Liver (tissue), 3 donors: Measurements from ENCODE around the gene FGD4.

ENCODE experiments used
- FOXA1 ChIP-seq: IDR thresholded peaks from 2 replicates; pipeline ENCODE4 v1.6.1; 2016; ENCODE audit warnings: antibody characterized with exemption
- JUND ChIP-seq, 2 donors: IDR thresholded peaks; 2 replicates each; pipeline ENCODE4 v1.6.1; 2016; ENCODE audit warnings: antibody characterized with exemption in 2 of 2
- RAD21 ChIP-seq, 2 donors: IDR thresholded peaks; 2 replicates each; pipeline ENCODE4 v1.6.1; 2016; ENCODE audit warnings: antibody characterized with exemption in 2 of 2, mild to moderate bottlenecking in 2 of 2
- SP1 ChIP-seq: IDR thresholded peaks from 2 replicates; pipeline ENCODE4 v1.6.1; 2018; ENCODE audit warnings: antibody characterized with exemption, mild to moderate bottlenecking
- TAF1 ChIP-seq: conservative IDR thresholded peaks from 2 replicates; pipeline ENCODE4 v1.6.1; 2016; ENCODE audit warnings: antibody characterized with exemption, mild to moderate bottlenecking
- YY1 ChIP-seq: IDR thresholded peaks from 2 replicates; pipeline ENCODE4 v1.6.1; 2016; ENCODE audit warnings: antibody characterized with exemption, mild to moderate bottlenecking
- TF ChIP-seq, protein P1 (sequence below): fragments of 150-350 bp; IDR thresholded peaks from 2 replicates; pipeline ENCODE4 v1.5.1; 2017; ENCODE audit warnings: improper control_type of control experiment, low read depth, low read length; ENCODE audit not compliant: missing input control
- TF ChIP-seq, protein P2 (sequence below): IDR thresholded peaks from 2 replicates; pipeline ENCODE4 v1.6.1; 2016; ENCODE audit warnings: antibody characterized with exemption, mild to moderate bottlenecking
- donor health status: healthy.
- donor health status: healthy.

- no peak for TF ChIP-seq FOXA1
- TF ChIP-seq, protein P1, sequence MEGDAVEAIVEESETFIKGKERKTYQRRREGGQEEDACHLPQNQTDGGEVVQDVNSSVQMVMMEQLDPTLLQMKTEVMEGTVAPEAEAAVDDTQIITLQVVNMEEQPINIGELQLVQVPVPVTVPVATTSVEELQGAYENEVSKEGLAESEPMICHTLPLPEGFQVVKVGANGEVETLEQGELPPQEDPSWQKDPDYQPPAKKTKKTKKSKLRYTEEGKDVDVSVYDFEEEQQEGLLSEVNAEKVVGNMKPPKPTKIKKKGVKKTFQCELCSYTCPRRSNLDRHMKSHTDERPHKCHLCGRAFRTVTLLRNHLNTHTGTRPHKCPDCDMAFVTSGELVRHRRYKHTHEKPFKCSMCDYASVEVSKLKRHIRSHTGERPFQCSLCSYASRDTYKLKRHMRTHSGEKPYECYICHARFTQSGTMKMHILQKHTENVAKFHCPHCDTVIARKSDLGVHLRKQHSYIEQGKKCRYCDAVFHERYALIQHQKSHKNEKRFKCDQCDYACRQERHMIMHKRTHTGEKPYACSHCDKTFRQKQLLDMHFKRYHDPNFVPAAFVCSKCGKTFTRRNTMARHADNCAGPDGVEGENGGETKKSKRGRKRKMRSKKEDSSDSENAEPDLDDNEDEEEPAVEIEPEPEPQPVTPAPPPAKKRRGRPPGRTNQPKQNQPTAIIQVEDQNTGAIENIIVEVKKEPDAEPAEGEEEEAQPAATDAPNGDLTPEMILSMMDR, result no peak
- no peak for TF ChIP-seq TAF1
- TF ChIP-seq, protein P2, sequence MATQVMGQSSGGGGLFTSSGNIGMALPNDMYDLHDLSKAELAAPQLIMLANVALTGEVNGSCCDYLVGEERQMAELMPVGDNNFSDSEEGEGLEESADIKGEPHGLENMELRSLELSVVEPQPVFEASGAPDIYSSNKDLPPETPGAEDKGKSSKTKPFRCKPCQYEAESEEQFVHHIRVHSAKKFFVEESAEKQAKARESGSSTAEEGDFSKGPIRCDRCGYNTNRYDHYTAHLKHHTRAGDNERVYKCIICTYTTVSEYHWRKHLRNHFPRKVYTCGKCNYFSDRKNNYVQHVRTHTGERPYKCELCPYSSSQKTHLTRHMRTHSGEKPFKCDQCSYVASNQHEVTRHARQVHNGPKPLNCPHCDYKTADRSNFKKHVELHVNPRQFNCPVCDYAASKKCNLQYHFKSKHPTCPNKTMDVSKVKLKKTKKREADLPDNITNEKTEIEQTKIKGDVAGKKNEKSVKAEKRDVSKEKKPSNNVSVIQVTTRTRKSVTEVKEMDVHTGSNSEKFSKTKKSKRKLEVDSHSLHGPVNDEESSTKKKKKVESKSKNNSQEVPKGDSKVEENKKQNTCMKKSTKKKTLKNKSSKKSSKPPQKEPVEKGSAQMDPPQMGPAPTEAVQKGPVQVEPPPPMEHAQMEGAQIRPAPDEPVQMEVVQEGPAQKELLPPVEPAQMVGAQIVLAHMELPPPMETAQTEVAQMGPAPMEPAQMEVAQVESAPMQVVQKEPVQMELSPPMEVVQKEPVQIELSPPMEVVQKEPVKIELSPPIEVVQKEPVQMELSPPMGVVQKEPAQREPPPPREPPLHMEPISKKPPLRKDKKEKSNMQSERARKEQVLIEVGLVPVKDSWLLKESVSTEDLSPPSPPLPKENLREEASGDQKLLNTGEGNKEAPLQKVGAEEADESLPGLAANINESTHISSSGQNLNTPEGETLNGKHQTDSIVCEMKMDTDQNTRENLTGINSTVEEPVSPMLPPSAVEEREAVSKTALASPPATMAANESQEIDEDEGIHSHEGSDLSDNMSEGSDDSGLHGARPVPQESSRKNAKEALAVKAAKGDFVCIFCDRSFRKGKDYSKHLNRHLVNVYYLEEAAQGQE, result no peak
- no peak for TF ChIP-seq RAD21 (IDR thresholded peaks at IDR 0.05)
- TF ChIP-seq SP1, result no peak
- TF ChIP-seq YY1, result no peak
- TF ChIP-seq JUND (IDR thresholded peaks at IDR 0.05), result no peak
Observed at GRCh38 chr12:32402170-32402569, 2.8 kb downstream of the FGD4 start.
